22Rv1 (cell line): Measurements from ENCODE around the gene MTERF4.

ENCODE experiments used
- H3K27ac ChIP-seq: fragments of 450-650 bp; 2 replicates; pipeline ENCODE4 v1.5.1; 2017
- CTCF ChIP-seq: fragments of 450-650 bp; IDR thresholded peaks from 2 replicates; pipeline ENCODE4 v1.5.1; 2017; ENCODE audit warnings: mild to moderate bottlenecking
- ZFX ChIP-seq: fragments of 450-650 bp; IDR thresholded peaks from 2 replicates; pipeline ENCODE4 v1.6.1; 2017; ENCODE audit warnings: antibody characterized with exemption, borderline replicate concordance

MTERF4 gene

GRCh38 chr2:241138471-241138870 lies 36.4 kb upstream of the MTERF4 start:
- TF ChIP-seq CTCF, result no peak
- no peak for TF ChIP-seq ZFX

GRCh38 chr2:241137276-241138190 lies 35.4 kb upstream of the MTERF4 start:
- TF ChIP-seq ZFX, result no peak
- no peak for TF ChIP-seq CTCF

More at GRCh38 chr2:241138471-241138870, 36.4 kb upstream of the MTERF4 start:
- H3K27ac ChIP-seq, result no peak overlapping the region

GRCh38 chr2:241136661-241137260 lies 34.7 kb upstream of the MTERF4 start:
- TF ChIP-seq CTCF, result no peak
- no peak for TF ChIP-seq ZFX
- no peak overlapping the region for H3K27ac ChIP-seq

More at GRCh38 chr2:241137276-241138190, 35.4 kb upstream of the MTERF4 start:
- H3K27ac ChIP-seq, result no peak overlapping the region

GRCh38 chr2:241136191-241136590 lies 34.1 kb upstream of the MTERF4 start:
- TF ChIP-seq ZFX, result no peak
- TF ChIP-seq CTCF, result no peak
- H3K27ac ChIP-seq, result no peak overlapping the region

- TF ChIP-seq ZFX (no peak), CTCF (no peak)
- H3K27ac ChIP-seq, result no peak overlapping the region
Observed at GRCh38 chr2:241135737-241136136, 33.6 kb upstream of the MTERF4 start.

- H3K27ac ChIP-seq, result no peak overlapping the region
- TF ChIP-seq CTCF (no peak), ZFX (no peak)
Observed at GRCh38 chr2:241134711-241135110, 32.6 kb upstream of the MTERF4 start.

- no peak overlapping the region for H3K27ac ChIP-seq
- TF ChIP-seq ZFX (no peak), CTCF (no peak)
Observed at GRCh38 chr2:241133436-241133820, 31.3 kb upstream of the MTERF4 start.
